GM21423 (cell line): ENCODE measurements around the gene NUBP2.

Source experiments
- ATAC-seq: cut with Tn5 transposase; IDR thresholded peaks from one replicate; pipeline ENCODE4 v1.9.1; 2021; ENCODE audit warnings: mild to moderate bottlenecking, moderate library complexity; ENCODE audit not compliant: unreplicated experiment

The NUBP2 gene

DNA sequence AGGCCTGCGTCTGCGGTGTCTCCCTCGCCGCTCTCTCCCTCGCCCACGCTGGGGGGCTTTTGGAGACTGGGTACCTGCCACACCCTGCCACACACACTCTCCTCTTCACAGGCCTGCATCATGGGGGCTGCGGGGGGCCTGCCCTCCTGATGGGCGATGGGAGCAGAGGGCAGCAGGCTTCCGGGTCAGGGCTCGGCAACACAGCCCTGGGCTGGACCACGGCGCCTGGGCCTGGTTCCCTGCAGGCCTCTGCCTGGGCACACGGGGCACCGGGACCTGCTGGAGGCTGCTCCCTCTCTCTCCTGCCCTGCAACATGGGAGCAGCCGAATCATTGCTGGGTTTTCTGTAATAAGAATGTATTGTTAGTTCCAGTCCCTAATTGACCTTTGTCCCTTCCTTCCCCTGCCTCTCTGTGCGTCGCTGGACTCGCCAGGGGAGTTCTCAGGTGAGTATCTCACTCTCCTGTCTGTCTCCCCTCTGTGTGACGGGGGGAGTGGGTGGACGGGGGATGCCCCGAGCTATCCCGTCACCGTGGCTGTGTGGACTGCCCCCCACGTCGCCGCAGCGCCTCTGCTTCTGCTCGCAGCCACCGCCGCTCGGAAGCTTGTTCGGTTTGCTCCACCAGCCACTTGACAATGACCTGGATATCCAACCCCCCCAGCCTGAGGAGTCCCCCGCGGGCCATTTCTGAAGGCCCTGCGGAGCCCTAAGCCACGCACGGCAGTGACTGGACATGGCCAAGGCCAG is 24.9 kb upstream of the NUBP2 start:
- no peak for ATAC-seq

DNA sequence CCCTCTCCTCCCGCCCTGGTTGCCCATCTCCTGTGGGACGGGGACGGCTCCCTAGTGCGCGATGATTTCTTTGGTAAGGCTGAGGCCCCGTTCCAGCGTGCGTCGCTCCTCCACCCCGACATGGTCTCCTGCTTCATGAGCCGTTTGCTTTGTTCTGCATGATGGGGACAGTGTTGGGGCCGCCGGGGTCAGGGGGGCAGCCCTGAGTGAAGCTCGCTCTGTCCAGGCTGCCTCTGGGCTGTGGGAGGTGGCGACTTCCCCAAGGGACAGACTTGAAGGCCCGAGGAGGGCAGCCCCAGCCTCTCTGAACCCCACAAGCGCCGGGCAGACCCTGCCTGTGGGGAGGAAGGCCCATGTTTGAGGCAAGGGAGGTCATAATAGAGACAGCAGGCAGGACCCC is 23.8 kb upstream of the NUBP2 start:
- no peak for ATAC-seq

DNA sequence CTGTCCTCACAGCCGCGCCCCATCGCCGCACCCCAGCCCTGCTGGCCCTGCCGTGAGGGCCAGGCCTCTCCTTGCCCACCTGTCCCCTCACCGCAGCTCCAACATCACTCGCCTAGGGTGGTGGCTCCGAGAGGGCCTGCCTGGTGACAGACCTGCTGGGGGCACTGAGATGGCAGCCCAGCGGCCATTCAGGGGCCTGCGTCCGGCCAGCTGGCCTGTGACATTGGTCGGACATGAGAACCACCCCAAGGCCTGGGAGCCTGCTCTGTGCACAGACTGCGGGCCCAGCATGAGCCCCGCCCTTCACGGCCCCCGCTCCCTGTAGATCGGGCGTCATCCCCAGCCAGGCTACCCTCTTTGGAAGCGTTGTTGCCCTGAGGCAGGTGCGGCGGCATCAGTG is 23.2 kb upstream of the NUBP2 start:
- no peak for ATAC-seq

DNA sequence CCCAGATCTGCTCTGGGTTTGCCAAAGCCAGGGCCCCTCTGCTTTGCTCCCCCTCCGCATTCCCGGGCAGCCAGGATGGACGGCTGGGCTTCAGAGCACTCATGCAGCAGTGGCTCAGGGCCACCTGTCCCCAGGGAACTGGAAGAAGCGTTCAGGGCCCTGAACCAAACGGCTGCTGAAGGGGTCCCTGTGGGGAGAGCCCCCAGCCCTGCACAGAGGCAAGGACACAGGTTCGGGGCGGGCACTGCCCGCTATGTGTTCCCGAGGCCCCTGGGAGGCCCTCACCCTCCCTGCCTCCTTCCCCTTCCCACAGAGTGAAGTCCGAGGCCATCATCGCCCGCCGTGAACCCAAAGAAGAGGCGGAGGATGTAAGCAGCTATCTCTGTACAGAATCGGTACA is 21.8 kb upstream of the NUBP2 start:
- ATAC-seq: no peak

DNA sequence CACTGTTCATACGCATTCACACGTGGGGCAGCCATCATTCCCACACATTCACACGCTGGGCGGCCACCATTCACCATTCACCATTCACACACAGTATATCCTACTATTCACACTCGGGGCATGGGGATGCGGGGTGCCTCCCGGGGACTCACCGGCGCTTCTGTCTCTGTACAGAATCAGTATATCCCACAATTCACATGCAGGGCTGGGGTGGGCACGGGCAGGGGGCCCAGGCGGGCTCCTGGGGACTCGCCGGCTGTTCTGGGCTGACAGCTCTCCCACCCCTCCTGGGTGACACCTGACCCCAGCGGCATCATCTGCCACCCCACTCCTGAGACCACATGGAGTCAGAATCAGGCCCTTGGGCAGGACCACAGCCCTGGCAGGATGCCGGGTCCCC is 21.0 kb upstream of the NUBP2 start:
- ATAC-seq: no peak

DNA sequence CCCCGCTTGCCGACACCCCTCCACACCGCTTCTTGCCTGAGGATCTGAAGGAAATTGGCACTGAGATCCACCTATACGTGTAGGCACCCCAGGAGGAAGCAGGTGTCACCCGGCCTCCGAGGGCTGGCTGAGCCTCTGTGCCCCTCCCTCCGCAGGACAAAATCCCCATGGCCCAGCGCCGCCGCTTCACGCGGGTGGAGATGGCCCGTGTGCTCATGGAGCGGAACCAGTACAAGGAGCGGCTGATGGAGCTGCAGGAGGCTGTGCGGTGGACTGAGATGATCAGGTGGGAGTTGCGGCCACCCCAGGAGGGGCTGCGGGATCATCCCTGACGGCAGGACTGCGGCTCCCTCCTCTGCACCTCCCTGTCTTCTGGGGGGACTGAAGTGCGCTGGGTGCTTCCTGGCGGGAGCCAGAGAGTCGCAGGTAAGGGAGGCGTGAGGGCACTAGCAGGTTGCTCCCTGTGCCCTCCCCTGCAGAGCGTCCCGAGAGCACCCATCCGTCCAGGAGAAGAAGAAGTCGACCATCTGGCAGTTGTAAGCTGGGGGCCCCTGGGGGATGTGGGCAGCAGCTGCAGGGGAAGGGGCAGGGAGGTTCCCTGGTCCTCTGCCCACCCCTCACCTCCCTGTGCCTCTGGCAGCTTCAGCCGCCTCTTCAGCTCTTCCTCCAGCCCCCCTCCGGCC is 20.4 kb upstream of the NUBP2 start:
- ATAC-seq: no peak

DNA sequence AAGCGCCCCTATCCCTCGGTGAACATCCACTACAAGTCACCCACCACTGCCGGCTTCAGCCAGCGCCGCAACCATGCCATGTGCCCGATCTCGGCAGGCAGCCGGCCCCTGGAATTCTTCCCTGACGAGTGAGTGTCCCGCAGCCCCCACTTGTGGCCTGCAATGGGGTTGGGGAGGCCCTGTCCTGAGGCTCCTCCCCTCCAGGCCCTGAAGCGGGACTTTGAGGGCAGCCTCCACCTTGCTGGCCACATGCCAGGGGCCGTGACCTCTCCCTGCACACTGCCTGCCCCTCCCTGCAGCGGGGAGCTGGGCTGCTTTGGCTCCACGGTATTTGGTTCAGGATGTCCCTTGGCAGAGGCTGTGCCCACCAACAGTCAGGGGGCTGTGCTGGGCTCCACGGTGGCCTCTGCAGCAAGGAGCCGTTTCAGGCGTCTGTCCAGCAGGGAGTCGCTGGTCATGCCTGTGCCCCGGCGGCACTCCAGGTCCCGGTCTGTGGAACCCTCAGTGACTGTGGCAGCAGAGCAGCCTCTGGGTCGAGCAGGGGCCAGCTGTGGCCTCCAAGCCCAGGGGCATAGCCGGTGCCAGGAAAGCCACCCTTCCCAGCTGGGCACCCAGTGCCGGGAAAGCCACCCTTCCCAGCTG is 19.8 kb upstream of the NUBP2 start:
- no peak for ATAC-seq

DNA sequence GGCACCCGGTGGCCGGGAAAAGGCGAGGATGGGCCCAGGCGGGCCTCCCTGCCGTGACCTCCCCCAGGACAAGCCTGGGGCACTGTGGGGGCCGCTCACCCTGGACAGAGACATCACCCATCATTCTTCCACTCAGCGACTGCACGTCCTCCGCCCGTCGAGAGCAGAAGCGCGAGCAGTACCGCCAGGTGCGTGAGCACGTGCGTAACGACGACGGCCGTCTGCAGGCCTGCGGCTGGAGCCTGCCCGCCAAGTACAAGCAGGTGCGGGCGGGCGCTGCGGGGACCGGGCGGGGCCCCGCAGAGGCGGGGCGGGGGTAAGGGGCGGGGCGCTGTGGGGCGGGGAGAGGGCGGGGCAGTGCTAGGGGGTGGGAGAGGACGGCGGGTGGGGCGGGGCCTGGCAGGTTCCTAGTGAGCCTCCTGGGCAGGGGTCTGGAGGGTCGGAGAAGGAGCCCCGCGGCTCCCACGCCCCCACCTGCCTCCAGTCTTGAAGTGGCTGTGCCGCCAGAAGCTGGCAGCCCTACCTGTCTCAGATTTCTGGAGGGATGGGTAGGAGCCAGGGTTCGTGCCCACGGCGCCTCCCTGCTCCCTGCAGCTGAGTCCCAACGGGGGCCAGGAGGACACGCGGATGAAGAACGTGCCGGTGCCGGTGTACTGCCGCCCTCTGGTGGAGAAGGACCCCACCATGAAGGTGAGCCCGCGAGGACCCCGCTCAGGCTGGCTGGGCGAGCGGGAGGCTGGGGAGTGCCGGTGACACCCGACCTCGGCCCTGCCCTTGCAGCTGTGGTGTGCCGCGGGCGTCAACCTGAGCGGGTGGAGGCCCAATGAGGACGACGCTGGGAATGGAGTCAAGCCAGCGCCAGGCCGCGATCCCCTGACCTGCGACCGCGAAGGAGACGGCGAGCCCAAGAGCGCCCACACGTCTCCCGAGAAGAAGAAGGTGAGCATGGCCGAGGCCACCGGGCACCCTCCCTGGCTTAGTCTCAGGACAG is 18.9 kb upstream of the NUBP2 start:
- ATAC-seq: no peak

DNA sequence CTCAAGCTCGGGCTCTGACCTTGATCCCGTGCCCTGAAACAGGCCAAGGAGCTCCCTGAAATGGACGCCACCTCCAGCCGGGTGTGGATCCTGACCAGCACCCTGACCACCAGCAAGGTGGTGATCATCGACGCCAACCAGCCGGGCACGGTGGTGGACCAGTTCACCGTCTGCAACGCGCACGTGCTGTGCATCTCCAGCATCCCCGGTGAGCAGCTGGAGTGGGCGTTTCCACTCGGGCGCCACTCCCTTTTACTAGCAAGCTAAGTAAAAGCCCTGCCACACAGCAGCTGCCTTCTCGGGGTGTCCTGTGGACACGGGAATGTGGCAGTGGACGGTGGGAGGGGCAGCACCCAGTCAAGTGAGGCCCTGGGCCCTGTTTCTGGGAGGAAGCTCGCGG is 17.8 kb upstream of the NUBP2 start:
- no peak for ATAC-seq

DNA sequence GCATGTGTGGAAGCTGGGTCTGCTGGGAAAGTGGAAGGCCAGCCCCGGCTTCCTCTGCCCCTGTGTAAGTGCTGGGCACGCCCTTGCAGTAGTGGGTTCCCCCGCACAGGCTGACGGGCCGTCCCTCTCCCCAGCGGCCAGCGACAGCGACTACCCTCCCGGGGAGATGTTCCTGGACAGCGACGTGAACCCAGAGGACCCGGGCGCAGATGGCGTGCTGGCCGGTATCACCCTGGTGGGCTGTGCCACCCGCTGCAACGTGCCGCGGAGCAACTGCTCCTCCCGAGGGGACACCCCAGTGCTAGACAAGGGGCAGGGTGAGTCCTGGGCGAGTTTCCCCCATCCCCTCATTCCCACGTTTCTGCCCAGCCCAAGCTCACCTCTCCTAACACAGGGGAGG is 16.9 kb upstream of the NUBP2 start:
- no peak for ATAC-seq

DNA sequence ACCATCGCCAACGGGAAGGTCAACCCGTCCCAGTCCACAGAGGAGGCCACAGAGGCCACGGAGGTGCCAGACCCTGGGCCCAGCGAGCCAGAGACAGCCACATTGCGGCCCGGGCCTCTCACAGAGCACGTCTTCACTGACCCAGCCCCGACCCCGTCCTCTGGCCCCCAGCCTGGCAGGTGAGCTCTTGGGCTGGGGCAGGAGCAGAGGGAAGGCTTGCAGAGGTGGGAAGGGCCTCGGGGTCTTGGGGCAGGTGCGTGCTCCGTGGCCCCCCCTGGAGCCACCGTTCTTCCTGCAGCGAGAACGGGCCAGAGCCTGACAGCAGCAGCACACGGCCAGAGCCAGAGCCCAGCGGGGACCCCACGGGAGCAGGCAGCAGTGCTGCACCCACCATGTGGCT is 16.5 kb upstream of the NUBP2 start:
- no peak for ATAC-seq

DNA sequence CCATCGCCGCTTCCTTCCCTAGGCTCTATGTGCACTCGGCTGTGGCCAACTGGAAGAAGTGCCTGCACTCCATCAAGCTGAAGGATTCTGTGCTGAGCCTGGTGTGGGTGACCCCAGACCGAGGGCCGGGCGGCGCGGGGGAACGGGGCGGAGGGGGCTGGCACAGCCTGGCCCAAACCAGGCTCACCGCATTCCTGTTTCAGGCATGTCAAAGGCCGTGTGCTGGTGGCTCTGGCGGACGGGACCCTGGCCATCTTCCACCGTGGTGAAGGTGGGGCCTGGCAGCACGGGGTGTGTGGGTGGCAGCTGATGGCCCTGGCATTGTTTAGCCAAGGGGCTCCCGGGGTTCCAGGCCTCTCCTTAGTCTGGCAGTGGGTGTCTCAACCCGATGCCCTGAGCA is 16.1 kb upstream of the NUBP2 start:
- ATAC-seq: no peak

DNA sequence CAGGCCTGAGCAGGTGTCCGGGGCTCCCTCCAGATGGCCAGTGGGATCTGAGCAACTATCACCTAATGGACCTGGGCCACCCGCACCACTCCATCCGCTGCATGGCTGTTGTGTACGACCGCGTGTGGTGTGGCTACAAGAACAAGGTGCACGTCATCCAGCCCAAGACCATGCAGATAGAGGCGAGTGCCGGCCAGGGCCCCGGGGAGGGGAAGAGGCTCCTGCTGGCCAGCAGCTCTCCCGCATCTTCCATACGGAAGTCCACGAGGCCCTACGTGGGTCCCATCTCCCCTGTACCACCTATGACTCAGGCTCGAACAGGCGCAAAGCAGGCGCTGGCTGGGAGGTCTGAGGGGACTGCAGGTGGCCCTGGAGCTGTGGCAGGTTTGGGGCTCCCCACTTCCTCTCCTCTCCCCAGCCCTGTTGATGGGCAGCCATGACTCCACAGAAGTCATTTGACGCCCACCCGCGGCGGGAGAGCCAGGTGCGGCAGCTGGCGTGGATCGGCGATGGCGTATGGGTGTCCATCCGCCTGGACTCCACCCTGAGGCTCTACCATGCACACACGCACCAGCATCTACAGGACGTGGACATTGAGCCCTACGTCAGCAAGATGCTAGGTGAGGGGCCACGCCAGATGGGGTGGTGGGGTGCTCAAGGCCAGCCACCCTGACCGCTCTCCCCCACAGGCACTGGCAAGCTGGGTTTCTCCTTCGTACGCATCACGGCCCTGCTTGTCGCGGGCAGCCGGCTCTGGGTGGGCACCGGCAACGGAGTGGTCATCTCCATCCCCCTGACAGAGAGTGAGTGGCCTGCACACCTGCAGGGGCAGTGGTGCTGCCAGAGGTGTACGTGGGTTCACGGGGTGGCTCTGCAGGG is 15.4 kb upstream of the NUBP2 start:
- ATAC-seq: no peak

DNA sequence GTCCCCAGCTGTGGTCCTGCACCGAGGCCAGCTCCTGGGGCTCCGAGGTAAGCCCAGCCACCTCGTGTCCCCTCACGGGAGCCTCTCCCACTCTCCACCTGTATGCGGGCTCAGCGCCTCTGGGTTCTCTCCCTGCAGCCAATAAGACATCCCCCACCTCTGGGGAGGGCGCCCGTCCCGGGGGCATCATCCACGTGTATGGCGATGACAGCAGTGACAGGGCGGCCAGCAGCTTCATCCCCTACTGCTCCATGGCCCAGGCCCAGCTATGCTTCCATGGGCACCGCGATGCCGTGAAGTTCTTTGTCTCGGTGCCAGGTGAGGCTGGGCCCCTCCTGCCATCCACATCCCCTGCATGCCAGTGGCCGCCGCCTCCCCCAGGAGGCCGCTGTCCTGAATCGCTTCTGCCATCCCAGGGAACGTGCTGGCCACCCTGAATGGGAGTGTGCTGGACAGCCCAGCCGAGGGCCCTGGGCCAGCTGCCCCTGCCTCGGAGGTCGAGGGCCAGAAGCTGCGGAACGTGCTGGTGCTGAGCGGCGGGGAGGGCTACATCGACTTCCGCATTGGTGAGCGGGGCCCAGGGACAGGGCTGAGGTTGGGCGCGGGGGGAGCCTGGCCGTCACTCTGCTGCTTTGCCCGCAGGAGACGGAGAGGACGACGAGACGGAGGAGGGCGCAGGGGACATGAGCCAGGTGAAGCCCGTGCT is 14.5 kb upstream of the NUBP2 start:
- ATAC-seq: no peak

DNA sequence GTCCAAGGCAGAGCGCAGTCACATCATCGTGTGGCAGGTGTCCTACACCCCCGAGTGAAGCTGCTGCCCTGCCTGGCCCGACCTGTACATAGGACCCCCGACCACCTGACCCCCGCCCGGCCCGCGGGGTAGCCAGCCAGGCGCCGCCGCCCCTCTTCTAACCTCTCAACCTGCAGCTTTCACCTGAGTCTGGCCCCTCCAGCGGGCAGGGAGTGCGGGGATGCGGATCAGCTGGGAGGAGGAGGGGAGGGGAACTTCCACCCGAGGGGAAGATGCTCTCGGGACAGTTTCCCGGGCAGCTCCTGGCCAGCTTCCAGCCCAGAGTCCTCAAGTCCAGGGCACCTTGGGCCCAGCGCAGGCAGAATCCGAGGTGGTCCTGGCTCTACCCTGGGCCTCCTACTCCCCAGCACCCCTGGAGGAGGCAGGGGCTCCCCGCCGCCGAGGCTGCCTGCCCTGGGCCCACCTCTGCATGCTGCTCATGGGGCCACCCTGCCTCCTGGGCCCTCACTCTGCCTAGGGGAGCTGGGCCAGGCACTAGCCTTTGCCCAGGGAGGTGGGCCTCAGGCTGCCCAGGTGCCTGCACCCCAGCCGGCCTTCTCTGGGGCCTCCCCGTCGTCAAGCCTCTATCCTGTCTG is 13.9 kb upstream of the NUBP2 start:
- ATAC-seq: no peak

DNA sequence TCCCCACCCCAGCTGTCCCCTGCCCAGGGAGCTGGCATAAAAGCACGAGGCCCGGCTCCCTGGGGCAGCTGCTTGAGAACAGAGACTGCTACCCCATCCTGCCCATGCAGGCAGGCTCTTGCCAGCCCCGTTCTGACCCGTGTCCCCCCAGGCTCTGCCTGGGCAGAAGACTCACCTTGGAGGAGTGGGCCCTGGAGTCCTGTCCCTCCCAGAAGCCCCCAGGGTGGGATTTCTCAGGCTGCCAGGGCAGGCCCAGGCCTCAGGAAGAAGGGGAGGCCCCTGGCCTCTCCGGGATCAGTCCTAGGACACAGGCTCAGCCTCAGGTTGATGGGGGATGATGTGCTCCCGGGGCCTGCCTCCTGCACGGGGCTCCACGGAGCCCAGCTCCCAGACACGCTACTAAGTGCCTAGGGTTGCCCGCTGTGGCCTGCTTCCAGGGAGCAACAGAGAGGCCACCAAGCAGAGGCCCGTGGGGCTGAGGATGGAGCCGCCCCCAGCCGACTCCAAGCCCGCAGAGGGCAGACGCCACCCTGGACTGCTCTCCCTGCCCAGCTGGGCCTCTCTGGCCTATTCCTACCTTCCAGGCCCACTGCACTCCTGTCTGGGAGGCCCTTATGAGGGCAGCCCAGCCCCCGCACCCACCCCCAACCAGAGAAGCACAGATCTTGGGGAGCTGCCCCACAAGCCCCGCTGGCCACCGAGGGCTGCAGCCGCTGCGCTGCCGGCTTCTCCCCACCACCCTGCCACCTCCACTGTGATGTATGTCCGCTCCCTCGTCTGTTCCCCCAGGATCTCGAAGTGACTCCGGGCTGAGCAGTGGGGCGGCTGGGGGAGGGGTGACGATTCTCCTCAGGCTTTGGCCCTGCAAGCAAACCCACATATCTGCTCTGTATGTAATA is 13.1 kb upstream of the NUBP2 start:
- ATAC-seq: no peak

DNA sequence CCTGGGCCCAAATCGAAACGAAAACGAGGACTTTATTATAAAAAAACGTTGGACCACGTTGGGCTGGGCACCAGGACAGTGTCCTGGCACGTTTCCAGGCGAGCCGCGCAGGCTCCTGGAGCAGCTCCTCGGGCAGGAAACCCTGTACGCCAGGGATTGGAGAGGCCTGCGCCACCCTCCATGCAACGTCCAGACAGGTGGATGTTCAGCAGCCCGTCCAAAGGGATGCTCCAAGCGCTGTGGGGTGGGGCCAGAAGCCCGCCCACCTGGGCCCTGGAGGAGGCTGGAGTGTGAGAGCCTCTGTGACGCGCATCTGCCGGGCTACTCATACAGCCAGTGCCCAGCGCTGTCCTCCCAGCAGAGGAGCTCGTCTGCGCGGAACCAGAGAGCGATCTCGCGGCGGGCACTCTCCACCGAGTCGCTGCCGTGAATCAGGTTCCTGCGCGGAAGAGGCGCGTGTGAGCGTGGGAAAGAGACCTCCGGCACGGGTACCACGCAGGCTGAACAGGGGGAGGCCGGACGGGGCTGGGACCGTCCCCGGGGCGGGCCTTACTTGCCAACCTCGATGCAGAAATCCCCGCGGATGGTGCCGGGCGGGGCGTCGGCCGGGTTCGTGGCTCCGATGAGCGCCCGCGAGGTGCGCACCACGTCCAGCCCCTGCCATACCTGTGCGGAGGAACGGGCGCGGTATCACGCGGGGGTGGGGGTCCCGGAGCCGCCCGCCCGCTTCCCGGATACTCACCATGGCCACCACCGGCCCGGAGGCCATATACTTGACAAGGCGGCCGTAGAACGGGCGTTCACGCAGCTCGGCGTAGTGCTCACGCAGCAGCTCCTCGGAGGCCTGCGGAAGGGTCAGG is 12.2 kb upstream of the NUBP2 start:
- no peak for ATAC-seq
